GM19463 (cell line): ENCODE measurements around the gene MCF2L2.
"Not testable (repeated sequence)": the region's sequence is repeated elsewhere in the genome, so short reads cannot be mapped to it uniquely, and the experiment has no call there.

Experiments used
- ATAC-seq: cut with Tn5 transposase; IDR thresholded peaks from one replicate; pipeline ENCODE4 v1.9.1; 2021; ENCODE audit warnings: mild to moderate bottlenecking, moderate library complexity; ENCODE audit not compliant: unreplicated experiment

Gene MCF2L2

DNA sequence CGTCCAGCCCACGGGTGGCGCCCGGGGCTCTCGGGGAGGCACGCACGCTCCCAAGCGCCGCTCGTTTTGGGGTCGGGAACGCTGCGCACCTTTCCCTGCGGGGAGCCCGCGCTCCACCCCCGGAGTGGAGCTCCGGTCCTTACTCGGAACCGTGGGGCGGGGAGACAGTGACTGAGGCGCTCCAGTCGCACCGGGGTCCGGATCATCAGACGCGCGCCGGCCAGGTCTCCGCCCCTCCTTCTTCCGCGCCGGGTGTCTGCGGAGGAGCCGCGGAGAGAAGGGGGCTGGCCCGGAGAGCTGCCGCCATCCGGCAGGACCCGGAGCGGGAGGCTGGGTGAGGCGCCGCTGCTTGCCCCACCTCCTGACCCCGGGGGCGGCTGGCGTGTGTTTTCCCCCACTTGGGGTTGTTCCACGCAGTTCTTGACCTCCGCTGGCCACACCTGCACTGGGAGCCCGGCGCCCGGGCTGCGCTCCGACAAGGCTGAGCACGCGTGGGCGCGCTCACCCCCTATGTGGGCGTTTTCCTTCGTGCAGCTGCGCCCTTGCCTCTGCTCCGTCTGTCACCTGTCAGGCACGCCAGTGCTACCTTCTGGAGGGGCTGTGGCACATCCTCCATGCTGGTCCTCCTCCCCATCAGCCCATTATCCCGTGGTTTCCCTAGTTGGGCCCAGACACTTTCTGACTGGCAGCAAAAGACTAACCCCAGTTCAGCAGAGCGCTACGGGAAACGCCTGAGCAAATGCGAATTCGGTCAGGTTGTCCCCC is at the start of gene MCF2L2:
Gene MCF2L2 (minus strand): TSS at position 173 of the 765 bp plus-strand sequence. CDS start 642 bp downstream, outside the sequence.
- peak; percentile 58 for ATAC-seq

DNA sequence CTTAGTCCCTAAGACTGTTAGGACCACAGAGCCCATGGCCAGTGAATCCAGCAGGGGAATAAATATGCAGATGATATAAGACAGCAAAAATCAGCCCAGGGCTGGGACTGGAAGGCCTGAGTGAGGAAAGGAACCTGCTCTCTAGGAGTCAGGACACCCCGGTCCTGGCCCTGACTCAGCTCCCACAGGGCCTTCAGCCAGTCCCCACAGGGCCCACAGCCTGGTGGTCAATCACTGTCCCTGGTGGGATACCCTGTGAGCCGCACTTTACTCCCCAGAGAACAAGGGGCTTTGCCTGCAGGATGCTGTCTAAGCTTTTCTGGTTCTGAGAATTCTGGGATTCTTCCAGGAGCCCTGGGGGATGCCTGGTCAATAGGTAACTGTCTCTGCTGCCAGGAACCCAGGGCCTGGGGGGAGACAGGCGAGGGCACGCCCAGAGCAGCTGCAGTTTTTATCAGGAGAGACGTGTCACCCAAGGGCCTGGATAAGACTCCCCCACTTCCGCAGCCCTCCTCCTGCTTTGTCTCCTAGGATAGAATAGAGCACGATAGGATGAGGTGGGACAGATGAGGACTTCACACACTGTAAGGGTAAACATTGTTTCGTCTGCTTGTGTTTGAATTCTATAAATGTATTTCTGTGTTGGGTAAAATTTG is 49.5 kb upstream of the MCF2L2 start:
- ATAC-seq = no peak

- ATAC-seq = not testable (repeated sequence)
Observed at GRCh38 chr3:183475764-183476162, 47.3 kb upstream of the MCF2L2 start.

- ATAC-seq = no peak
Observed at GRCh38 chr3:183475016-183475763, 46.8 kb upstream of the MCF2L2 start.

- ATAC-seq = no peak
Observed at GRCh38 chr3:183473969-183474368, 45.5 kb upstream of the MCF2L2 start.

DNA sequence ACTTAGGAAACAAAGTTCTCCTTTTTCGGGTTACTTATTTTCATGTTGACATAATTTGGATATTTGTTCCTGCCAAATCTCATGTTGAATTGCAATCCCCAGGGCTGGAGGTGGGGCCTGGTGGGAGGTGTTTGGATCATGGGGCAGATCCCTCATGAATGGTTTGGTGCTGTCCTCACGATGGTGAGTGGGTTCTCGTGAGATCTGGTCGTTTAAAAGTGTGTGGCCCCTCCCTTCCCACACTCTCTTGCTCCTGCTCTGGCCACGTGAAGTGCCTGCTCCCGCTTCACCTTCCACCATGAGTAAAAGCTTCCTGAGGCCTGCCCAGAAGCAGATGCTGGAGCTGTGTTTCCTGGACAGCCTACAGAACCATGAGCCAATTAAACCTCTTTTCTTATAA is 43.7 kb upstream of the MCF2L2 start:
- ATAC-seq = no peak

DNA sequence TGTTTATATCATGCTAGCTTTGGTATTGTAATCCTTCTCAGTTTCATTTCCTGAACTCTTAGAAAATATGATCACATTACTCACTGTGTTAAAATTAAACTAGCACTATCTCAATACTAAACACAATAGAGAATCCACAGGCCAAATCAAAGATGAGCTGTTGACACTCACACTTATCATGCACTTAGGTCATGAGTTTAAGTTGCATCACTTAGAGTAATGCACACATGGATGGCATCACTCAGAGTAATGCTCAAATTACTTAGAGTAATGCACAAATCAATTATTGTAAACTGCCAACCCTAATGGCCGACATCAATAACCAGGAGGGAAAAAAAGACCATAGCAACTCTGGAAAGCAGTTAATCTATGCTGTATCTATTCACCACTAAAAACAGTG is 40.0 kb upstream of the MCF2L2 start:
- ATAC-seq = no peak

GRCh38 chr3:183466575-183466974 is 38.2 kb upstream of the MCF2L2 start:
- ATAC-seq = no peak

DNA sequence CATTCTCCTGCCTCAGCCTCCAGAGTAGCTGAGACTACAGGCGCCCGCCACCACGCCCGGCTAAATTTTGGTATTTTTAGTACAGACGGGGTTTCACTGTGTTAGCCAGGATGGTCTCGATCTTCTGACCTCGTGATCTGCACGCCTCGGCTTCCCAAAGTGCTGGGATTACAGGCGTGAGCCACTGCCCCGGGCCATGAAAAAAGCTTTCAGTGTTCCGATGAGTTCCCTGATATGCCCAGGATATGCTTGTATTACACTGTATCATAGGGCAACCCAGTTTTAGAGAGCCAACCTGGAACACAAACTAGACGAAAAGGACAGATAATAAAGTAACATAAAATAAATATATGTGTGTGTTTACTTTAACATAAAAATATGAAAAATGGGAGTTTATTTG is 37.3 kb upstream of the MCF2L2 start:
- ATAC-seq = not testable (repeated sequence)

GRCh38 chr3:183464480-183464879 is 36.1 kb upstream of the MCF2L2 start:
- ATAC-seq = no peak

DNA sequence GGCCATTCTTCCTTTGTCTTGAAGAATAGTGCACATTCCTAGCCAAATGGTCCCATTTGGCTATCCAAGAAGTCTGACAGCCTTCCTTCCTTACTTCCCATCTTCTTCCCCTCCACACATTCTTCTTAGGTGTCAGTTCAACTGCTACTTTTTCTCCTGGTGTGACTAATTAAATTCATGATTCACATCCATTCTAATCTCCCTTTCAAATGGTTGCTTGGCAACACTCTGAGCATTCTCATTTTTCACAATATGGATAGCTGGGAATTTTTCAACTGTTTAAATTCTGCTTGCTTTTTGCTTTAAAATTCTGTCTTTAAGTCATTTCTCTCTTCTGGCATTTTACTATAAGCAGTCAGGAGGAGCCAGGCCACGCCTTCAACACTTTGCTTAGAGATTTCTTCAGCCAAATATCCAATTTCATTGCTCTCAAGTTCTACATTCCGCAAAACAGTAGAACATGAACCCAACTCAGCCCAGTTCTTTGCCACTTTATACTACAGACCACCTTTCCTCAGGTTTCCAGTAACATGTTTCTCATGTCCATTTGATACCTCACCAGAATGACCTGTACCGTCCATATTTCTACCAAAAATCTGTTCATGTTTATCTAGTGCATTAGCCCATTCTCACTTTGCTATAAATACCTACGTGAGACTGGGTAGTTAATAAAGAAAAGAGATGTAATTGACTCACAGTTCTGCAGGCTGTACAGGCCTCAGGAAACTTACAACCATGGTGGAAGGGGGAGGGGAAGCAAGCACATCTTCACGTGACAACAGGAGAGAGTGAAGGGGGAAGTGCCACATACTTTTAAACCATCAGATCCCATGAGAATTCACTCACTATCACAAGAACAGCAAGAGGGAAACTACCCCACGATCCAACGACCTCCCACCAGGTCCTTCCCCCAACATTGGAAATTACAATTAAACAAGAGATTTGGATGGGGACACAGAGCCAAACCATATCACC is 31.9 kb upstream of the MCF2L2 start:
- no peak for ATAC-seq

DNA sequence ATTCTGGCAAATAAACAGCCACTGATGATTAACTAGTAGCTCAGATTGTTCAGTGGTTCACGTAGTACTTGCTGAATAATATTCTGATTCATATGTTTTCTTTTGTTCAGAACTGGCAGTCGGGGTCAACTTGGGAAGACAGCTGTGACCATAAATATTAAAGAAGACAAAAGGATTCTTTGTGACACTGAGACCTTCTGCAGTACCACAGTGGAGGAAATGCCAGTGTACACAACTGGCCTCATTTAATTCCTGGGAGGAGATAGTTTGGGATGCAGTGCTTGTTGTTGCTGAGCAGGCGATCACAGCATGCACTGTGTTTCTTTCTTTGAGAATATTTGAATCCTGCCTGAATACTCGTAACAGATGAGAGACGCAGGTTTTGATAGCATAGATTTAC is 26.7 kb upstream of the MCF2L2 start:
- no peak for ATAC-seq

DNA sequence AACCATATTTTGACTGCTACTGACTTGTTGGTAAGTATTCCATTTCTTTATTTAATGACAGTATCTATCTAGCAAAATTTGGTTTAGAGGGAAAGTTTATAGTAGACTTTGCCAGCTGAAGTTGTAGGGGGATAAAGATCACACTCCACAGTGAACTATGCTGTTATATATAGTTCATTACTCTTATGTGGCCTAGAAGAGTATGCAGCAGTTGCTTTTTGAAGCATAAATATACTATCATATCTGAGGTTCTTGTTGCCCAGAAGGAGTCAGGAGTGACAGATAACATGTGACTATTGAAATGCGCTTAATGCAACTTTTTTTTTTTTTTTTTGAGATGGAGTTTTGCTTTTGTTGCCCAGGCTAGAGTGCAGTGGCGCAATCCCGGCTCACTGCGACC is 25.6 kb upstream of the MCF2L2 start:
- ATAC-seq = no peak

- no peak for ATAC-seq
Observed at GRCh38 chr3:183449791-183450190, 21.4 kb upstream of the MCF2L2 start.

DNA sequence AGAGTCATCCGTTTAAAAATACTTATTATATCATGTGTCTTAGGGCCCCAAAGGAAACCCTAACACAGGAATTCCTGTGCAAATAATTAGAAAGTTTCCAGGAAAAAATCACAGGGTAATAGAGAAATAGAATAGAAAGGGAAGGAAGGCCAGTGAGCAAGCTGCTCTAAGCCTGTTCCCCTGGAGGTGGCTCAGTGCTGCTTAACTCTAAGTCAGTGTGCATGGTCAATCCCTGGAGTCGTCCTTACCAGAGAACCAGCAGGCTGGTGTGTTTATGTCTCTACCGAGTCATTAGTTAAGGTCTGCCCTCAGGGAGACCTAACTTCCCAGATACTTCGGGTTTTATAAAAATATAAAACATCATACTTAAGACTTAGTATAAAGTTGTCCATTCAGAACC is 21.0 kb upstream of the MCF2L2 start:
- ATAC-seq = no peak

DNA sequence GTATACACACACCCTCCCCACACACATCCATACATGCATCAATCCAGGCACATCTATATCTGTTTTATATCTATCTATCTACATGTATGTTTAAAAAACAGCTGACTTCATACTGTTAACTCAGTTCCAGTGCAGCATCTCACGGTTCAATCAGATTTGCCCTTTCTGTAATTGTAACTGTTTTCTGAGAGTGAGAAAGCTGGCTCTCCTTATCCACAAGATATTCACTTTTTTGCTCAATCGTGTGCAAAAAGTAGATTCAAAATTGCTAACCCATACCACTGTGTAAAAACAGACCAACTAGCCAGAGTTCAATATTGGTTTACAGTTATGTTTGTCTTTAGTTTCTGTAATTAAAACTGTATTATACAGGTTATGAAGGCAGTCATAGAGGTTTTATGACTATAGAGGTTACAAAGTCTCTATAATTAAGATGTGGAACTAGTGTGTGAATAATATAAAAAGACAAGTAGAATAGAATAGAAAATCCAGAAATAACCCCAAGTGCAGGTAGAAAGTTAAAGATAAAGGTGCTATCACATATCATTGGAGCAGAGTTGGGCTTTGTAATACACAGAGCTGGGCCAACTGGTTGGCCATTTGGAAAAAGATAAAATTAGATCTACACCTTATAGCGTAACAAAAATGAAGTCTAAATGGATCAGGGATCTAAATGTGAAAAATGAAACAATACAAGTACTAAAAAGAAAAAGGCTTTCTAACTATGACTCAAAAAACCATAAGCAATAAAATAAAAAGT is 20.1 kb upstream of the MCF2L2 start:
- no peak for ATAC-seq

DNA sequence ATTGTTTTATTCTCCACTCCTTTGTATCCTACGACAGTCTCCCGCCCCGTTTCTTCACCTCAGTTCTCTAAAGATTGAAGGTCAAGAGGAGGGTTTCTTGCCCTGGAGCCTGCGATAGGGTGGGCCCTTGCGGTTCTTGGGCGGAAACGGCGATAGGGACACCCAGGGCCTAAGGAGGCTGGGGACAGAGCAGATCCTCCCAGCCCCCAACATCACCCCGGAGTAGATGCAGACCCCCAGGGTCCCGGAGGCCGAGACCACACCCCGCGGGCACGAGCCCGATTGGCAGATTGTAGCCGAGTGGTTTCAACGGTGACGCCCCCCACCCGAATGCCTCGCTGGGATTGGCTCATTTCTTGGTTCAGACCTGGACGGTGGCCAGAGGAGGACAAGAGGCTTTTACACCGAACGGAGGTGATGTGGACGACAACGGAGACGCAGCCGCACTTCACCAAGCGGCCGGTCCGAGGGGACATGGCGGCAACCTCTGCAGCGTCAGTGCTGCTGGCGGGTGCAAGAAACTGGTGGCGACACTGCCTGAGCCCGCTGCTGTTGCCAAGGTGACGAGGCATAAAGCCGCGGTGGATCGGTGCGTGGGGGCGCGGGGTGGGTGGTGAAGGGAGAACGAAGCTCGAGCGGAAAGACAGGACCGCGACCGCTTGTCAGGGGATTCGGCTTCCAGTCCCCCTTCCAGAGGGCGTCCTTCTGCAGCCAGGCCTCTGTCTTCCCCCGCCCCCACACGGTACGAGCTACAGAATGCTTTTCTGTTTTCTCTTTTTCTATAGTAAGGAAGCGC is 19.0 kb upstream of the MCF2L2 start:
- peak; percentile 74 for ATAC-seq

- ATAC-seq = no peak
Observed at GRCh38 chr3:183446838-183447205, 18.4 kb upstream of the MCF2L2 start.

DNA sequence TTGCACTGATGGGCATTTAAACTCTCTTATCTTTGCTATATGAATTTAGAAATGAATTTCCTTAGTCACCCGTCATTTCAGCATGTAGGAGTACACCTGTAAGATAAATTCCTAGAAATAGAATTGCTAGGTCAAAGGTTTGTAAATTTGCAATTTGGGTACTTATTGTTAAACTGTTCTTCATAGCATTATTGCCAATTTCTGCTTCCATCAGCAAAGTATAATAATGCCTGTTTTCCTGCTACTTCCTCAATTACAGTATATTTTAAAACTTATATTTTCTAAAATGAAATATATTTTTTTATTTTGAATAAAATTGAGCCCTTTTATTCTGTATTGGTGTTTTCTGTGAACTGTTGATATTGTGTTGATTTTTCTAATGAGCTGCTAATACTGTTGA is 16.3 kb upstream of the MCF2L2 start:
- no peak for ATAC-seq
